WTC11 (cell line): ENCODE measurements around the gene LAPTM4A. TPM values are rescaled to one million over a fixed set of nuclear protein-coding genes. Genes with fewer than 3 reads are reported as not detected.

Source experiments
- CREB1 ChIP-seq: sonication (generic); formaldehyde crosslinking; IDR thresholded peaks from 2 replicates; pipeline ENCODE4 v1.8.0; 2023; ENCODE audit warnings: mild to moderate bottlenecking, missing genetic modification reagents
- ELF4 ChIP-seq: sonication (generic); formaldehyde crosslinking; IDR thresholded peaks from 2 replicates; pipeline ENCODE4 v1.8.1; 2022; ENCODE audit warnings: low read depth, mild to moderate bottlenecking, moderate library complexity, missing genetic modification reagents
- ETV6 ChIP-seq: sonication (generic); formaldehyde crosslinking; IDR thresholded peaks from 2 replicates; pipeline ENCODE4 v1.8.1; 2022; ENCODE audit warnings: mild to moderate bottlenecking, missing genetic modification reagents
- FOXP1 ChIP-seq: sonication (generic); formaldehyde crosslinking; IDR thresholded peaks from 2 replicates; pipeline ENCODE4 v1.8.0; 2022; ENCODE audit warnings: missing genetic modification reagents, mild to moderate bottlenecking, moderate library complexity, borderline replicate concordance
- GTF2I ChIP-seq: fragments of 250-450 bp; sonication (Bioruptor Pico); conservative IDR thresholded peaks from 2 replicates; pipeline ENCODE4 v1.4.0; 2021; ENCODE audit warnings: mild to moderate bottlenecking
- NFATC4 ChIP-seq: fragments of 250-450 bp; sonication (Bioruptor Pico); IDR thresholded peaks from 2 replicates; pipeline ENCODE4 v1.9.0; 2021; ENCODE audit warnings: mild to moderate bottlenecking
- TP53 ChIP-seq: sonication (generic); formaldehyde crosslinking; IDR thresholded peaks from 2 replicates; pipeline ENCODE4 v1.8.1; 2023; ENCODE audit warnings: mild to moderate bottlenecking, missing genetic modification reagents
- ZNF423 ChIP-seq: fragments of 250-450 bp; sonication (Bioruptor Pico); IDR thresholded peaks from 2 replicates; pipeline ENCODE4 v2.1.2; 2022; ENCODE audit warnings: mild to moderate bottlenecking, moderate library complexity
- total RNA-seq: library from RNA; stranded (reverse); gene quantifications from 3 replicates; pipeline ENCODE4 v1.2.3, GENCODE V29; 2021
- TF ChIP-seq, protein P1 (sequence below): sonication (generic); formaldehyde crosslinking; IDR thresholded peaks from 2 replicates; pipeline ENCODE4 v1.8.1; 2023; ENCODE audit warnings: mild to moderate bottlenecking, missing genetic modification reagents, borderline replicate concordance
- TF ChIP-seq, protein P2 (sequence below): sonication (generic); formaldehyde crosslinking; IDR thresholded peaks from 2 replicates; pipeline ENCODE4 v1.8.1; 2022; ENCODE audit warnings: mild to moderate bottlenecking, missing genetic modification reagents, moderate library complexity, borderline replicate concordance
- TF ChIP-seq, protein P3 (sequence below): sonication (generic); formaldehyde crosslinking; IDR thresholded peaks from 2 replicates; pipeline ENCODE4 v1.8.0; 2023; ENCODE audit warnings: missing genetic modification reagents, mild to moderate bottlenecking, borderline replicate concordance
- TF ChIP-seq, protein P4 (sequence below): sonication (generic); formaldehyde crosslinking; IDR thresholded peaks from 2 replicates; pipeline ENCODE4 v1.8.1; 2022; ENCODE audit warnings: mild to moderate bottlenecking, moderate library complexity, missing genetic modification reagents
- TF ChIP-seq, protein P5 (sequence below): sonication (generic); formaldehyde crosslinking; IDR thresholded peaks from 2 replicates; pipeline ENCODE4 v1.8.0; 2022; ENCODE audit warnings: missing genetic modification reagents
- TF ChIP-seq, protein P6 (sequence below): sonication (generic); formaldehyde crosslinking; IDR thresholded peaks from 2 replicates; pipeline ENCODE4 v1.8.0; 2022; ENCODE audit warnings: mild to moderate bottlenecking, missing genetic modification reagents
- TF ChIP-seq, protein P7 (sequence below): sonication (generic); formaldehyde crosslinking; conservative IDR thresholded peaks from 2 replicates; pipeline ENCODE4 v1.8.1; 2023; ENCODE audit warnings: mild to moderate bottlenecking, low read depth, missing genetic modification reagents, moderate library complexity

The LAPTM4A gene
- total RNA-seq, 1 experiment from 2014 or later: 163 TPM

DNA sequence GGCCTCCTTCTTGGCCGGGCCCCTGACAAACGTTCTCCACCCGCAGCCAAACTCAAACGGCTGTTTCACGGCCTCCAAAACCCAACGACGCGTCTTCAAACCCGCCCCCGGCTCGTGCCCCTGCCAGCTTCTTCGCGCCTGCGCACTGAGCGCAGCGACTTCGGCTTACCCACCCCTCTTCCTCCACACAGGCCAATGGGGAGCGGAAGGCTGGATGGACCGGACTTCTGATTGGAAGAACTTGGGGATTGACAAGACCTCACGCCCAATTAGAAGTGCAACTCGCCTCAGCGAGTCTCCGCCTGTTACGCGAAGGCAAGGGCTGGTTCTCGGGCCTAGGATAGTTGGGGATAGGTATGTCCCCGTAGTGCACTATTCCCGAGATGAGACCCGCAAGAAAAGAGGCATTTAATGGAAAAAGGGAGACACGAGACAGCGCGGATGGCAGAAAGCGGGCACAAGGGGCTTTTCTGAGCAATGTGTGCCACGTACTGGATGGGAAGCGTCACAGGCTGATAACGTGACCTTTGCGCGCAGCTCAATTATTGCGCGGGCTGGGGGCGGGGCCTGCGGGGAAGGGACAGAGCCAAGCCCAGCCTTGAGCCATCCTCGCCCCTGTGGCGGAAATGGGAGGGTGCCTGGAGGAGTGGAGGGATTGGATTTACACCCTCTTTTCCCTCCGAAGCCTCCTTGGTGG, at the start of gene LAPTM4A (continued):
- TF ChIP-seq, protein P1, sequence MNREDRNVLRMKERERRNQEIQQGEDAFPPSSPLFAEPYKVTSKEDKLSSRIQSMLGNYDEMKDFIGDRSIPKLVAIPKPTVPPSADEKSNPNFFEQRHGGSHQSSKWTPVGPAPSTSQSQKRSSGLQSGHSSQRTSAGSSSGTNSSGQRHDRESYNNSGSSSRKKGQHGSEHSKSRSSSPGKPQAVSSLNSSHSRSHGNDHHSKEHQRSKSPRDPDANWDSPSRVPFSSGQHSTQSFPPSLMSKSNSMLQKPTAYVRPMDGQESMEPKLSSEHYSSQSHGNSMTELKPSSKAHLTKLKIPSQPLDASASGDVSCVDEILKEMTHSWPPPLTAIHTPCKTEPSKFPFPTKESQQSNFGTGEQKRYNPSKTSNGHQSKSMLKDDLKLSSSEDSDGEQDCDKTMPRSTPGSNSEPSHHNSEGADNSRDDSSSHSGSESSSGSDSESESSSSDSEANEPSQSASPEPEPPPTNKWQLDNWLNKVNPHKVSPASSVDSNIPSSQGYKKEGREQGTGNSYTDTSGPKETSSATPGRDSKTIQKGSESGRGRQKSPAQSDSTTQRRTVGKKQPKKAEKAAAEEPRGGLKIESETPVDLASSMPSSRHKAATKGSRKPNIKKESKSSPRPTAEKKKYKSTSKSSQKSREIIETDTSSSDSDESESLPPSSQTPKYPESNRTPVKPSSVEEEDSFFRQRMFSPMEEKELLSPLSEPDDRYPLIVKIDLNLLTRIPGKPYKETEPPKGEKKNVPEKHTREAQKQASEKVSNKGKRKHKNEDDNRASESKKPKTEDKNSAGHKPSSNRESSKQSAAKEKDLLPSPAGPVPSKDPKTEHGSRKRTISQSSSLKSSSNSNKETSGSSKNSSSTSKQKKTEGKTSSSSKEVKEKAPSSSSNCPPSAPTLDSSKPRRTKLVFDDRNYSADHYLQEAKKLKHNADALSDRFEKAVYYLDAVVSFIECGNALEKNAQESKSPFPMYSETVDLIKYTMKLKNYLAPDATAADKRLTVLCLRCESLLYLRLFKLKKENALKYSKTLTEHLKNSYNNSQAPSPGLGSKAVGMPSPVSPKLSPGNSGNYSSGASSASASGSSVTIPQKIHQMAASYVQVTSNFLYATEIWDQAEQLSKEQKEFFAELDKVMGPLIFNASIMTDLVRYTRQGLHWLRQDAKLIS: no peak
- TF ChIP-seq, protein P2, sequence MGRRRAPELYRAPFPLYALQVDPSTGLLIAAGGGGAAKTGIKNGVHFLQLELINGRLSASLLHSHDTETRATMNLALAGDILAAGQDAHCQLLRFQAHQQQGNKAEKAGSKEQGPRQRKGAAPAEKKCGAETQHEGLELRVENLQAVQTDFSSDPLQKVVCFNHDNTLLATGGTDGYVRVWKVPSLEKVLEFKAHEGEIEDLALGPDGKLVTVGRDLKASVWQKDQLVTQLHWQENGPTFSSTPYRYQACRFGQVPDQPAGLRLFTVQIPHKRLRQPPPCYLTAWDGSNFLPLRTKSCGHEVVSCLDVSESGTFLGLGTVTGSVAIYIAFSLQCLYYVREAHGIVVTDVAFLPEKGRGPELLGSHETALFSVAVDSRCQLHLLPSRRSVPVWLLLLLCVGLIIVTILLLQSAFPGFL (CRISPR knock-in tag): no peak
- TF ChIP-seq TP53 (CRISPR knock-in tag) (peak; percentile 82; the same call in 1 of the 2 replicates), NFATC4 (CRISPR knock-in tag) (no peak), CREB1 (CRISPR knock-in tag) (peak; percentile 42; the same call in 1 of the 2 replicates), ELF4 (CRISPR knock-in tag) (no peak), ETV6 (CRISPR knock-in tag) (peak; percentile 55; the same call in 1 of the 2 replicates), GTF2I (no peak), FOXP1 (peak; percentile 35; the same call in 1 of the 2 replicates), ZNF423 (CRISPR knock-in tag) (no peak)
- TF ChIP-seq, protein P3, sequence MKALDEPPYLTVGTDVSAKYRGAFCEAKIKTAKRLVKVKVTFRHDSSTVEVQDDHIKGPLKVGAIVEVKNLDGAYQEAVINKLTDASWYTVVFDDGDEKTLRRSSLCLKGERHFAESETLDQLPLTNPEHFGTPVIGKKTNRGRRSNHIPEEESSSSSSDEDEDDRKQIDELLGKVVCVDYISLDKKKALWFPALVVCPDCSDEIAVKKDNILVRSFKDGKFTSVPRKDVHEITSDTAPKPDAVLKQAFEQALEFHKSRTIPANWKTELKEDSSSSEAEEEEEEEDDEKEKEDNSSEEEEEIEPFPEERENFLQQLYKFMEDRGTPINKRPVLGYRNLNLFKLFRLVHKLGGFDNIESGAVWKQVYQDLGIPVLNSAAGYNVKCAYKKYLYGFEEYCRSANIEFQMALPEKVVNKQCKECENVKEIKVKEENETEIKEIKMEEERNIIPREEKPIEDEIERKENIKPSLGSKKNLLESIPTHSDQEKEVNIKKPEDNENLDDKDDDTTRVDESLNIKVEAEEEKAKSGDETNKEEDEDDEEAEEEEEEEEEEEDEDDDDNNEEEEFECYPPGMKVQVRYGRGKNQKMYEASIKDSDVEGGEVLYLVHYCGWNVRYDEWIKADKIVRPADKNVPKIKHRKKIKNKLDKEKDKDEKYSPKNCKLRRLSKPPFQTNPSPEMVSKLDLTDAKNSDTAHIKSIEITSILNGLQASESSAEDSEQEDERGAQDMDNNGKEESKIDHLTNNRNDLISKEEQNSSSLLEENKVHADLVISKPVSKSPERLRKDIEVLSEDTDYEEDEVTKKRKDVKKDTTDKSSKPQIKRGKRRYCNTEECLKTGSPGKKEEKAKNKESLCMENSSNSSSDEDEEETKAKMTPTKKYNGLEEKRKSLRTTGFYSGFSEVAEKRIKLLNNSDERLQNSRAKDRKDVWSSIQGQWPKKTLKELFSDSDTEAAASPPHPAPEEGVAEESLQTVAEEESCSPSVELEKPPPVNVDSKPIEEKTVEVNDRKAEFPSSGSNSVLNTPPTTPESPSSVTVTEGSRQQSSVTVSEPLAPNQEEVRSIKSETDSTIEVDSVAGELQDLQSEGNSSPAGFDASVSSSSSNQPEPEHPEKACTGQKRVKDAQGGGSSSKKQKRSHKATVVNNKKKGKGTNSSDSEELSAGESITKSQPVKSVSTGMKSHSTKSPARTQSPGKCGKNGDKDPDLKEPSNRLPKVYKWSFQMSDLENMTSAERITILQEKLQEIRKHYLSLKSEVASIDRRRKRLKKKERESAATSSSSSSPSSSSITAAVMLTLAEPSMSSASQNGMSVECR: no peak
- TF ChIP-seq, protein P4, sequence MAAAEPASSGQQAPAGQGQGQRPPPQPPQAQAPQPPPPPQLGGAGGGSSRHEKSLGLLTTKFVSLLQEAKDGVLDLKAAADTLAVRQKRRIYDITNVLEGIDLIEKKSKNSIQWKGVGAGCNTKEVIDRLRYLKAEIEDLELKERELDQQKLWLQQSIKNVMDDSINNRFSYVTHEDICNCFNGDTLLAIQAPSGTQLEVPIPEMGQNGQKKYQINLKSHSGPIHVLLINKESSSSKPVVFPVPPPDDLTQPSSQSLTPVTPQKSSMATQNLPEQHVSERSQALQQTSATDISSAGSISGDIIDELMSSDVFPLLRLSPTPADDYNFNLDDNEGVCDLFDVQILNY (CRISPR knock-in tag): no peak
- TF ChIP-seq, protein P5, sequence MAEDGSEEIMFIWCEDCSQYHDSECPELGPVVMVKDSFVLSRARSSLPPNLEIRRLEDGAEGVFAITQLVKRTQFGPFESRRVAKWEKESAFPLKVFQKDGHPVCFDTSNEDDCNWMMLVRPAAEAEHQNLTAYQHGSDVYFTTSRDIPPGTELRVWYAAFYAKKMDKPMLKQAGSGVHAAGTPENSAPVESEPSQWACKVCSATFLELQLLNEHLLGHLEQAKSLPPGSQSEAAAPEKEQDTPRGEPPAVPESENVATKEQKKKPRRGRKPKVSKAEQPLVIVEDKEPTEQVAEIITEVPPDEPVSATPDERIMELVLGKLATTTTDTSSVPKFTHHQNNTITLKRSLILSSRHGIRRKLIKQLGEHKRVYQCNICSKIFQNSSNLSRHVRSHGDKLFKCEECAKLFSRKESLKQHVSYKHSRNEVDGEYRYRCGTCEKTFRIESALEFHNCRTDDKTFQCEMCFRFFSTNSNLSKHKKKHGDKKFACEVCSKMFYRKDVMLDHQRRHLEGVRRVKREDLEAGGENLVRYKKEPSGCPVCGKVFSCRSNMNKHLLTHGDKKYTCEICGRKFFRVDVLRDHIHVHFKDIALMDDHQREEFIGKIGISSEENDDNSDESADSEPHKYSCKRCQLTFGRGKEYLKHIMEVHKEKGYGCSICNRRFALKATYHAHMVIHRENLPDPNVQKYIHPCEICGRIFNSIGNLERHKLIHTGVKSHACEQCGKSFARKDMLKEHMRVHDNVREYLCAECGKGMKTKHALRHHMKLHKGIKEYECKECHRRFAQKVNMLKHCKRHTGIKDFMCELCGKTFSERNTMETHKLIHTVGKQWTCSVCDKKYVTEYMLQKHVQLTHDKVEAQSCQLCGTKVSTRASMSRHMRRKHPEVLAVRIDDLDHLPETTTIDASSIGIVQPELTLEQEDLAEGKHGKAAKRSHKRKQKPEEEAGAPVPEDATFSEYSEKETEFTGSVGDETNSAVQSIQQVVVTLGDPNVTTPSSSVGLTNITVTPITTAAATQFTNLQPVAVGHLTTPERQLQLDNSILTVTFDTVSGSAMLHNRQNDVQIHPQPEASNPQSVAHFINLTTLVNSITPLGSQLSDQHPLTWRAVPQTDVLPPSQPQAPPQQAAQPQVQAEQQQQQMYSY (CRISPR knock-in tag): no peak
- TF ChIP-seq, protein P6, sequence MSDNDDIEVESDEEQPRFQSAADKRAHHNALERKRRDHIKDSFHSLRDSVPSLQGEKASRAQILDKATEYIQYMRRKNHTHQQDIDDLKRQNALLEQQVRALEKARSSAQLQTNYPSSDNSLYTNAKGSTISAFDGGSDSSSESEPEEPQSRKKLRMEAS (CRISPR knock-in tag): peak; percentile 87; the same call in 1 of the 2 replicates
- TF ChIP-seq, protein P7, sequence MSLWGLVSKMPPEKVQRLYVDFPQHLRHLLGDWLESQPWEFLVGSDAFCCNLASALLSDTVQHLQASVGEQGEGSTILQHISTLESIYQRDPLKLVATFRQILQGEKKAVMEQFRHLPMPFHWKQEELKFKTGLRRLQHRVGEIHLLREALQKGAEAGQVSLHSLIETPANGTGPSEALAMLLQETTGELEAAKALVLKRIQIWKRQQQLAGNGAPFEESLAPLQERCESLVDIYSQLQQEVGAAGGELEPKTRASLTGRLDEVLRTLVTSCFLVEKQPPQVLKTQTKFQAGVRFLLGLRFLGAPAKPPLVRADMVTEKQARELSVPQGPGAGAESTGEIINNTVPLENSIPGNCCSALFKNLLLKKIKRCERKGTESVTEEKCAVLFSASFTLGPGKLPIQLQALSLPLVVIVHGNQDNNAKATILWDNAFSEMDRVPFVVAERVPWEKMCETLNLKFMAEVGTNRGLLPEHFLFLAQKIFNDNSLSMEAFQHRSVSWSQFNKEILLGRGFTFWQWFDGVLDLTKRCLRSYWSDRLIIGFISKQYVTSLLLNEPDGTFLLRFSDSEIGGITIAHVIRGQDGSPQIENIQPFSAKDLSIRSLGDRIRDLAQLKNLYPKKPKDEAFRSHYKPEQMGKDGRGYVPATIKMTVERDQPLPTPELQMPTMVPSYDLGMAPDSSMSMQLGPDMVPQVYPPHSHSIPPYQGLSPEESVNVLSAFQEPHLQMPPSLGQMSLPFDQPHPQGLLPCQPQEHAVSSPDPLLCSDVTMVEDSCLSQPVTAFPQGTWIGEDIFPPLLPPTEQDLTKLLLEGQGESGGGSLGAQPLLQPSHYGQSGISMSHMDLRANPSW: no peak
